ENCODE measurements around the gene AKR1C4. TPM values are rescaled to one million over a fixed set of nuclear protein-coding genes. Genes with fewer than 3 reads are reported as not detected.
"Not testable (repeated sequence)": the region's sequence is repeated elsewhere in the genome, so short reads cannot be mapped to it uniquely, and the experiment has no call there.

Gene AKR1C4
- polyA plus RNA-seq, 1 experiment: not detected

DNA sequence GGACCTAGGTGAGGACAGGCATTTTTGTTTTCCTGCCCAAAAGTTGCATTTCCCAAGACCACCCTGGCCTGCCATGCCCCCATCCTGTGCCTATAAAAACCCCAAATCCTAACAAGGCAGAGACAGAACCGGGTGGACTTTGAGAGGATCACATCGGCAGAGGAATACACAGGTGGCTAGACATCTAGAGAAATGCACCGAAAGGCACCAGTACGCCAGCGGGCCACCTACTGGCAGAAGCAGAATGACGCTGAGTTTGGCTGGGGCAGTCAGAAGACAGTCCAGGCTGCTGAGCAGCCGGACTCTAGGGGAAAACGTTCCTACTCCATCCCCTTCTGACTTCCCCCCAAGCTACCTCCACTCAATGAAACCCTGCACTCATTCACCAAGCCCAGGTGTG is 2.8 kb downstream of the AKR1C4 start:
- H3K27ac ChIP-seq (ENCODE audit: low read depth, low read length): no peak overlapping the region
- no peak overlapping the region for H3K4me3 ChIP-seq (ENCODE audit: low read depth, low read length)
- TF ChIP-seq, protein P1, sequence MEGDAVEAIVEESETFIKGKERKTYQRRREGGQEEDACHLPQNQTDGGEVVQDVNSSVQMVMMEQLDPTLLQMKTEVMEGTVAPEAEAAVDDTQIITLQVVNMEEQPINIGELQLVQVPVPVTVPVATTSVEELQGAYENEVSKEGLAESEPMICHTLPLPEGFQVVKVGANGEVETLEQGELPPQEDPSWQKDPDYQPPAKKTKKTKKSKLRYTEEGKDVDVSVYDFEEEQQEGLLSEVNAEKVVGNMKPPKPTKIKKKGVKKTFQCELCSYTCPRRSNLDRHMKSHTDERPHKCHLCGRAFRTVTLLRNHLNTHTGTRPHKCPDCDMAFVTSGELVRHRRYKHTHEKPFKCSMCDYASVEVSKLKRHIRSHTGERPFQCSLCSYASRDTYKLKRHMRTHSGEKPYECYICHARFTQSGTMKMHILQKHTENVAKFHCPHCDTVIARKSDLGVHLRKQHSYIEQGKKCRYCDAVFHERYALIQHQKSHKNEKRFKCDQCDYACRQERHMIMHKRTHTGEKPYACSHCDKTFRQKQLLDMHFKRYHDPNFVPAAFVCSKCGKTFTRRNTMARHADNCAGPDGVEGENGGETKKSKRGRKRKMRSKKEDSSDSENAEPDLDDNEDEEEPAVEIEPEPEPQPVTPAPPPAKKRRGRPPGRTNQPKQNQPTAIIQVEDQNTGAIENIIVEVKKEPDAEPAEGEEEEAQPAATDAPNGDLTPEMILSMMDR (IDR thresholded peaks at IDR 0.05; ENCODE audit: low read depth, low read length): no peak
- POLR2A ChIA-PET: no interaction called here
- H3K27me3 ChIP-seq (ENCODE audit: control insufficient read depth, insufficient read depth, low read length): no peaks in the 10 kb centered on the region
- CTCF ChIA-PET: no interaction called here
- DNase-seq (ENCODE audit: low read depth, low spot score): no peak
- H3K9me3 ChIP-seq (ENCODE audit: control insufficient read depth, insufficient read depth, low read length): no peaks in the 10 kb centered on the region

- CTCF ChIA-PET: no interaction called here
- H3K27me3 ChIP-seq (ENCODE audit: control insufficient read depth, insufficient read depth, low read length): peaks cover 5% of the 10 kb centered on the region
- DNase-seq (ENCODE audit: low read depth, low spot score): no peak
- TF ChIP-seq, protein P1 (IDR thresholded peaks at IDR 0.05; ENCODE audit: low read depth, low read length): no peak
- POLR2A ChIA-PET: no interaction called here
- H3K9me3 ChIP-seq (ENCODE audit: control insufficient read depth, insufficient read depth, low read length): no peaks in the 10 kb centered on the region
- no peak overlapping the region for H3K4me3 ChIP-seq (ENCODE audit: low read depth, low read length)
- no peak overlapping the region for H3K27ac ChIP-seq (ENCODE audit: low read depth, low read length)
These were observed 10.2 kb downstream of the AKR1C4 start for GRCh38 chr10:5206799-5207198.

GRCh38 chr10:5209776-5210175 is 13.1 kb downstream of the AKR1C4 start:
- H3K9me3 ChIP-seq (ENCODE audit: control insufficient read depth, insufficient read depth, low read length); H3K4me3 ChIP-seq (ENCODE audit: low read depth, low read length); H3K27ac ChIP-seq (ENCODE audit: low read depth, low read length); DNase-seq (ENCODE audit: low read depth, low spot score); POLR2A ChIA-PET; CTCF ChIA-PET; H3K27me3 ChIP-seq (ENCODE audit: control insufficient read depth, insufficient read depth, low read length): not testable (repeated sequence)

DNA sequence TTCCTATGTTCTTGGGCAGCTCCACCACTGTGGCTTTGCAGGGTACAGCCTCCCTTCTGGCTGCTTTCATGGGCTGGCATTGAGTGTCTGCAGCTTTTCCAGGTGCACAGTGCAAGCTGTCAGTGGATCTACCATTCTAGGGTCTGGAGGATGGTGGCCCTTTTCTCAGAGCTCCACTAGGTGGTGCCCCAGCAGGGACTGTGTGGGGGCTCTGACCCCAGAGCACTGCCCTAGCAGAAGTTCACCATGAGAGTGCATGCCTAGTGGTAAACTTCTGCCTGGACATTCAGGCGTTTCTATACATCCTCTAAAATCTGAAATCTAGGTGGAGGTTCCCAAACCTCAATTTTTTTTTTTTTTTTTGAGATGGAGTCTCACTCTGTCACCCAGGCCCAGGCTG is 13.6 kb downstream of the AKR1C4 start:
- H3K27me3 ChIP-seq (ENCODE audit: control insufficient read depth, insufficient read depth, low read length); POLR2A ChIA-PET; DNase-seq (ENCODE audit: low read depth, low spot score); H3K9me3 ChIP-seq (ENCODE audit: control insufficient read depth, insufficient read depth, low read length); CTCF ChIA-PET; H3K27ac ChIP-seq (ENCODE audit: low read depth, low read length); H3K4me3 ChIP-seq (ENCODE audit: low read depth, low read length): not testable (repeated sequence)

DNA sequence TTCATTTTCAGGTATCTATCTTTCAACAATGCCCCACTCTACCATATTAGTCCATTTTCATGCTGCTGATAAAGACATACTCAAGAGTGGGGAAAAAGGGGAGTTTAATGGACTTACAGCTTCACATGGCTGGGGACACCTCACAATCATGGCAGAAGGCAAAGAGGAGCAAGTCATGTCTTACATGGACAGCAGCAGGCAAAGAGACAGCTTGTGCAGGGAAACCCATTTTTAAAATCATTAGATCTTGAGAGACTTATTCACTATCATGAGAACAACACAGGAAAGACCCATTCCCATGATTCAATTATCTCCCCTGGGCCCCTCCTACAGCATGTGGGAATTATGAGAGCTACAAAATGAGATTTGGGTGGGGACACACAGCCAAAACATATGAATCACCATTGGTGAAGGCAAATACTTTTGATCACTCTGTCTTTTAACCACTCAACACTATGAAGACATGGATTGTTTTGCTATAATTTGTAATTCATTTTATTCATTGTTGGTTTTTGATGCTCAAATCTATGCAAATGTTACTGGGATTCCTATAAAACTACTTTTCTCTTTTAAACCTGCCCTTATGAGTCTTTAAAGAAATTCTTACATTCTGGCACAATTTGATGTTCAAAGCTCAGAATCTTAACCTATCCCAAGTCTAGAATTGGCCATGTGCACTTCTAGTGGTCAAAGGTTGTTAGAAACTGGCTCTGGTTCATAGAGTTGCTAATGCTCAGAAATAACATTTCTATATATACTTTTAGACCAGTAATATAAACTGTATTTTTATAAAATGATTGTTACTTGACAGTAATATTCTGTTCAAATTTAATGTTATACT is 15.3 kb downstream of the AKR1C4 start:
- CTCF ChIA-PET: no interaction called here
- Histone ChIP-seq H3K4me3 (ENCODE audit: low read depth, low read length) (no peak overlapping the region), H3K27me3 (ENCODE audit: control insufficient read depth, insufficient read depth, low read length) (no peaks in the 10 kb centered on the region), H3K9me3 (ENCODE audit: control insufficient read depth, insufficient read depth, low read length) (no peaks in the 10 kb centered on the region), H3K27ac (ENCODE audit: low read depth, low read length) (no peak overlapping the region)
- TF ChIP-seq, protein P1 (IDR thresholded peaks at IDR 0.05; ENCODE audit: low read depth, low read length): no peak
- POLR2A ChIA-PET: no interaction called here
- DNase-seq (ENCODE audit: low read depth, low spot score): no peak

DNA sequence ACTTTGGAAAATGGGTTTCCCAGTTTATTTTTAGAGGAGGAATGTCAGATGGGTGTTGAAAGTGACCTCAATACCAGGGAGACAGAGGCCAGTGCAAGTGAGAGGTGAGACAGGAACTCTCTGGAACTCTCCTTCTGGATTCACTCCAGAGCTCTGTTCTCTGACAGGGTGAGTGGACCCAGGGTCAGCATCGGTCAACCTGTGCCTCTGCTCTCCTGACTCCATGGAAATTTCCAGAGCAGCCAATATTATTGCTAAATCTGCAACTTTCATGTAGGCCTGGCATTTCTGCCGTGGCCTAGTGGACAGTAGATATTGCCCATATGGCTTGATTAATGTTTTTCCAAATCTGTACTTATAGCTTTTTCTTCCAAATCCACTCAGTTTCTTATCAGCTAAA is 20.2 kb downstream of the AKR1C4 start:
- no peak overlapping the region for H3K4me3 ChIP-seq (ENCODE audit: low read depth, low read length)
- no peak overlapping the region for H3K27ac ChIP-seq (ENCODE audit: low read depth, low read length)
- ChIA-PET CTCF (no interaction called here), POLR2A (no interaction called here)
- H3K9me3 ChIP-seq (ENCODE audit: control insufficient read depth, insufficient read depth, low read length): no peaks in the 10 kb centered on the region
- H3K27me3 ChIP-seq (ENCODE audit: control insufficient read depth, insufficient read depth, low read length): no peaks in the 10 kb centered on the region
- TF ChIP-seq, protein P1 (IDR thresholded peaks at IDR 0.05; ENCODE audit: low read depth, low read length): no peak
- DNase-seq (ENCODE audit: low read depth, low spot score): no peak

Measured in AG04450 (cell line).